GM10266 (cell line): ENCODE results near the gene CXCR1.

Experiments
- DNase-seq: peaks from one replicate; pipeline ENCODE4 v3.0.0; 2012; ENCODE audit errors: extremely low spot score
- TF ChIP-seq, protein P1 (sequence below): IDR thresholded peaks from 2 replicates; pipeline ENCODE4 v1.5.1; 2012; ENCODE audit warnings: mild to moderate bottlenecking, low read depth; ENCODE audit not compliant: control insufficient read depth, insufficient read depth; ENCODE audit errors: missing control alignments

Gene CXCR1

DNA sequence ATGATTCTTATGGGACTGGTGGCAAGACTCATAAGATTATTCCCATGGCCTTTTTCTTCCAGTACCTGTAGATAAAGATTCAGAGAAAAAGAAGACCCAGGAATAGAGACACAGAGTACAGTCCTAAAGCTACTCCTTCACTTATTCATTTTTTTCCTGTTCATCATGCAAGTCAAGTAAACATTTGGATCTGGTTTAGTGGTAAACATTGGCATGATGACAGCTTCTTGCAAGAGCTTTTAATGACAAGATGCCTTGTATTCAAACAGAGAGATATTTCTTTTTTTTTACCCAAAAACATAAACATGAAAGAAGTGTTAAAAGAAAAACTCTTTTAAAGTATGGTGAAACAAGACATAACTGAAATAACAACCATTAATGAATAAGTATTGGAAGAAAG lies 20.7 kb downstream of the CXCR1 start:
- no peak for DNase-seq
- TF ChIP-seq, protein P1, sequence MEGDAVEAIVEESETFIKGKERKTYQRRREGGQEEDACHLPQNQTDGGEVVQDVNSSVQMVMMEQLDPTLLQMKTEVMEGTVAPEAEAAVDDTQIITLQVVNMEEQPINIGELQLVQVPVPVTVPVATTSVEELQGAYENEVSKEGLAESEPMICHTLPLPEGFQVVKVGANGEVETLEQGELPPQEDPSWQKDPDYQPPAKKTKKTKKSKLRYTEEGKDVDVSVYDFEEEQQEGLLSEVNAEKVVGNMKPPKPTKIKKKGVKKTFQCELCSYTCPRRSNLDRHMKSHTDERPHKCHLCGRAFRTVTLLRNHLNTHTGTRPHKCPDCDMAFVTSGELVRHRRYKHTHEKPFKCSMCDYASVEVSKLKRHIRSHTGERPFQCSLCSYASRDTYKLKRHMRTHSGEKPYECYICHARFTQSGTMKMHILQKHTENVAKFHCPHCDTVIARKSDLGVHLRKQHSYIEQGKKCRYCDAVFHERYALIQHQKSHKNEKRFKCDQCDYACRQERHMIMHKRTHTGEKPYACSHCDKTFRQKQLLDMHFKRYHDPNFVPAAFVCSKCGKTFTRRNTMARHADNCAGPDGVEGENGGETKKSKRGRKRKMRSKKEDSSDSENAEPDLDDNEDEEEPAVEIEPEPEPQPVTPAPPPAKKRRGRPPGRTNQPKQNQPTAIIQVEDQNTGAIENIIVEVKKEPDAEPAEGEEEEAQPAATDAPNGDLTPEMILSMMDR: no peak

DNA sequence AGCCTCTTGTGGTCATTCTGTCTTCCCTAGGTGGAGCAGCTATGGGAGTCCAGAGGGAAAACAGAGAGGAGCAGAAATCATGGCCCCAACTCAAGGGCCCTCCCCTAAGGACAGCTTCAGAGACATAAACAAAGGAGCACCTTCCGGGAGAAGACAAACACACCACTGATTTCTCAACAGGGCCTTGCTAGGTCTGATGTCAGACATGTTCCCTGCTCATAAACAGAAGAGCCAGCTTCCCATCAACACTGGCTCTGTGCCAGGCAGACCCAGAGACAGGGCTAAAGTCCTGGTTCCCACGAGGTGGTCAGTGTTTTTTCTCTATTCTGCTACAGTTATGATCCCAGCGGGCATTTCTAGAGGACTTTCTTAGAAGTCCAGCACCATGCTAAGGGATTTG lies 21.6 kb downstream of the CXCR1 start:
- TF ChIP-seq, protein P1: no peak
- no peak for DNase-seq

DNA sequence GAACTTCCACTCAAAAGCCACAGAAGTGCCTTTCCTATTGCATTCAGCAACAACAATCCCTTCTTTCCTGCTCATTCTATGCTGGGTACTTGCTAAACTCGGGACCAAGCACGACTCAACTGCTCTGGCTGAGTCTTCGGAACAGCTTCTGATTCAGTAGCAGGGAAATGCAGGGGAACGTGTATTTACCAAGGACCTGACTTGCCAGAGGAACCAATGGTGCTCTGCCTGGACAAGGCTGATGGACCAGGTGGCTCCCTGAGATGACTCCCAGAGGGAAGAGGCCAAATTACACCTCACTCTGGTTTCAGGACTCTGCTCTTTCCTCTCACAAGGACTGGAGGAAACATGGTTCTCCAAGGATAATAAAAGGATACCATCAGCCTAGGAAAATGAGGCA lies 28.7 kb downstream of the CXCR1 start:
- no peak for DNase-seq
- TF ChIP-seq, protein P1: no peak

DNA sequence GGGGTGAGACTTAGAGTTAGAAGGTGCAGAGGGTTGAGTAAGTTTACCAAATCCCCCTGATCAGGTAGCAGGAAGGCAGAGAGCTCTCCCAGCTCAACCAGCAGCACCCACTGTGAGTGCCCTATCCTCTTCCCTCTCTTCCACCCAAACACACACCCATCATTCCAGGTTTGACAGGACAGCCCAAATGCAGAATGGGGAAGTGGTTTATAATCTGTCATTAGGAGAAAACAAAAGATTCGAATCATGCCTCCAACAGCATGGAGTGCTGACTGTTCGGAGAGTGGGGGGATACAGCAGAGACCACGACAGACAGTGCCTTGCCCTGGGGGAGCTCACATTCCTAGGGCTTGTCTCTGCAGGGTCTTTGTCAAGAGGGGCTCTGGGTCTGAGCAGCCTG lies 29.2 kb downstream of the CXCR1 start:
- TF ChIP-seq, protein P1: no peak
- DNase-seq: no peak

DNA sequence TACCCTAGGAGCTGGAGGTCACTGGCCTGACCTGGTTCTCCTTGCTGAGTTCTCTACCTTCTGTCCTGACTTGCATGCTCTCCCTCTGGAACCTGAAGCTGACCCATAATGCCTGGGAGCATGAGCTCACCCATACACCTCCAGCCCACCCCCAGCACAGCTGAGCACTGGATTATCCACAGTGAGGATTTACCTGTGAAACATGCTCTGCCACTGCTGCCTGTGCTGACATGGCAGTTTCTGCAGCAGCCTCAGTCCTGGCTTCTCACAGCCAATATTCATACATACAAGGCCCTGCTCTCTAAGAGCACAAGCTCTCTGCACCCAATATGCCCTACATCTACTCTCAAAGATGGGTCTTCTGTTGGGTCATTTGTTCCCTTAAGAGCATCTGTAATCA lies 35.9 kb downstream of the CXCR1 start:
- TF ChIP-seq, protein P1: no peak
- DNase-seq: no peak

DNA sequence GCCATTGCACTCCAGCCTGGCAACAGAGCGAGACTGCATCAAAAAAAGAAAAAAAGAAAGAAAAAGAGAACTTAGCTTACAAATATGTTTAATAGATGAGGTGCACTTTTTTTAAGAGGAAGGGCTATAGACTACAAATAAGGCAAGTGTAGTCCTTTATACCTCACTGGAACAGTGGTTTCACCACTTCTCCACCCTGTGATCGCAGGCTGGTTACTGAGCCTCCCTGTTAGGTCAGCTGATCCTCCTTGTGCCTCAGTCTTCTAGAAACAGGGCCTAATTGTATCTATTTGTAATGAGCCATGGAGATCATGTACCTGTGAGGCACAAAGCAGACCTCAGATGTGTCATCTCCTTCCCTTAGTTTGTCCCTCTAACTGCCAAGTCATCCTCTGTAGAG lies 36.4 kb downstream of the CXCR1 start:
- TF ChIP-seq, protein P1: no peak
- DNase-seq: no peak

DNA sequence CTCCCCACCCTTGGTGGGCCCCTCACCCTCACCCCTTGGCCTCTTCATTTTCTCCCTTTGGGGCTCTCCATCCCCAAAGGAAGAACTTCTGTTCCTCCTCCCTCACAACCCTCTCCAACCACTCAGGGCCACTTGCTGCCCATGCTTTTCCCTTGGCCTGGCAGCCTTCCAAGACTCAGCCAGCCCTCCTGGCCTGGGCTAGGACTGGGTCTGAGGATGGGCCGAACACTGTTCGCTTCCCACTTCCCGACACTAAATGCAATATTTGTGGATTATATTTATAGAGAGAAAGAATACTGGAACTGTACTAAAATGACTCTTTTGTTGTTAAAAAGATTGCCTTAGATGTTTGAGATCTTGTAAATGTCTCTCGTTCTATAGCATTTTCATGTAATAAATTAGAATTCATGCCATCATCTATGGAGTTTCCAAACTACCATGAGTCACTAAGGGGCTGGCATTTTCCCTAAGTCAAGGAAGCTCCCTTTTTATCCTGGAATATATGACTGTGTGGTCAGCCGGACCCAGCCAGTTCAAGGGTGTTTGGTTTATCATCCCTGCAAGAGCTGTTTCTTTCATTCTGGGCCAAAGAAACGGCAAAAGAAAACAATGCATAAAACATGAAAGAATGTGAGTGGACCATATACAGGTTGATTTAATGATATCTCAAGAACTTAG lies 37.2 kb downstream of the CXCR1 start:
- no peak for DNase-seq
- TF ChIP-seq, protein P1: no peak
